Fibroblast of lung (primary cell): ENCODE data around the gene PRR23E.

Source experiments
- CTCF ChIP-seq, 2 donors: IDR thresholded peaks in 1 of 2; conservative IDR thresholded peaks in 1 of 2; 1 replicate in 1 of 2; 2 replicates in 1 of 2; pipeline ENCODE4 v1.5.1; 2011 to 2012; ENCODE audit warnings: low read length in 2 of 2, control low read depth in 1 of 2, inconsistent platforms in 1 of 2, low read depth in 1 of 2, mild to moderate bottlenecking in 1 of 2
- EZH2 ChIP-seq: IDR thresholded peaks from 2 replicates; pipeline ENCODE4 v1.5.1; 2012; ENCODE audit warnings: low read length, control low read depth, mild to moderate bottlenecking; ENCODE audit errors: missing control alignments

DNA sequence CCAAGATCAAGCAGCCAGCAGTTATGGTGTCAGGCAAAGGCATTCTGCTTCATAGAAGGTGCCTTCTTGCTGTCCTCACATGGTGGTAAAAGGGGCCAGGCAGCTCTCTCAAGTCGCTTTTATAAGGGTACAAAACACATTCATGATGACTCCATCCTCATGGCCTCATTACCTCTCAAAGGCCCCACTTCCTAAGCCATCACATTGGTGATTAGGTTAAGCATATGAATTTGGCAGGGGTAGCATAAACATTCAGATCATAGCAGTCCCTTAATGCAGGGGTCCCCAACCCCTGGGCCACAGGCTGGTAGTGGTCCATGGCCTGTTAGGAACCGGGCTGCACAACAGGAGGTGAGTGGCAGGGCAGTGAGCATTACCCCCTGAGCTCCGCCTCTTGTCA lies 42.8 kb downstream of the PRR23E start:
- no peak for TF ChIP-seq CTCF (conservative IDR thresholded peaks at IDR 0.05 in 1 of 2, IDR thresholded peaks at IDR 0.05 in 1 of 2; ENCODE audit: low read depth in 1 of 2, low read length in 2 of 2)
- no peak for TF ChIP-seq EZH2
